Activated CD4-positive, alpha-beta T cell treated with anti-CD3 and anti-CD28 coated beads, Interleukin-2, amount 50 U/mL, for 24 hours (primary cell): Measurements from ENCODE around the gene RET.

Experiments
- DNase-seq, 2 donors: peaks; one replicate each; pipeline ENCODE4 v3.0.0-alpha.2; 2020; ENCODE audit warnings: low read depth in 1 of 2, low spot score in 1 of 2

The RET gene

GRCh38 chr10:43076876-43077420 is at the start of gene RET:
TSS of gene RET (plus strand) at chr10:43077069. CDS start at chr10:43077259, 190 bp downstream.
- DNase-seq, result no peak

GRCh38 chr10:43027331-43027955 is 49.4 kb upstream of the RET start:
- DNase-seq, result no peak

GRCh38 chr10:43028143-43028542 is 48.7 kb upstream of the RET start:
- no peak for DNase-seq

GRCh38 chr10:43029043-43029442 is 47.8 kb upstream of the RET start:
- no peak for DNase-seq

GRCh38 chr10:43032613-43033012 is 44.3 kb upstream of the RET start:
- no peak for DNase-seq

GRCh38 chr10:43035800-43036199 is 41.1 kb upstream of the RET start:
- DNase-seq, result no peak

- DNase-seq, result no peak
These were observed 40.1 kb upstream of the RET start for GRCh38 chr10:43036481-43037428.

- DNase-seq, result no peak
These were observed 39.4 kb upstream of the RET start for GRCh38 chr10:43037440-43037839.

- DNase-seq, result no peak
These were observed 38.7 kb upstream of the RET start for GRCh38 chr10:43037942-43038782.

GRCh38 chr10:43038783-43039623 is 37.9 kb upstream of the RET start:
- DNase-seq, result no peak

- DNase-seq, result no peak
These were observed 37.0 kb upstream of the RET start for GRCh38 chr10:43039624-43040481.

- DNase-seq, result no peak
These were observed 36.2 kb upstream of the RET start for GRCh38 chr10:43040482-43041256.

GRCh38 chr10:43041422-43042342 is 35.2 kb upstream of the RET start:
- DNase-seq, result no peak

- DNase-seq, result no peak
These were observed 34.1 kb upstream of the RET start for GRCh38 chr10:43042503-43043341.

- no peak for DNase-seq
These were observed 33.5 kb upstream of the RET start for GRCh38 chr10:43043342-43043772.

- no peak for DNase-seq
These were observed 33.0 kb upstream of the RET start for GRCh38 chr10:43043773-43044447.
